Esophagus squamous epithelium (tissue), 5 donors: ENCODE measurements around the gene PRAC1. TPM values are rescaled to one million over a fixed set of nuclear protein-coding genes. Genes with fewer than 3 reads are reported as not detected.

ENCODE experiments used
- DNase-seq: peaks from one replicate; lab custom pipeline; 2025; lab: John Stamatoyannopoulos, UW
- H3K27ac ChIP-seq, 4 donors: fragments of 200-600 bp; sonication (generic); one replicate each; pipeline ENCODE4 v1.5.1; 2016 to 2019; ENCODE audit warnings: mild to moderate bottlenecking in 1 of 4
- H3K27me3 ChIP-seq, 4 donors: fragments of 200-600 bp; sonication (generic); 1 replicate in 3 of 4; 2 replicates in 1 of 4; pipeline versions ENCODE4 v1.5.1 to v1.6.0; 2017 to 2021; ENCODE audit warnings: antibody characterized with exemption in 1 of 4
- H3K36me3 ChIP-seq, 3 donors: fragments of 200-600 bp; sonication (generic); one replicate each; pipeline ENCODE4 v1.5.1; 2016 to 2019
- H3K4me1 ChIP-seq, 3 donors: fragments of 200-600 bp; sonication (generic); one replicate each; pipeline ENCODE4 v1.5.1; 2017 to 2019
- H3K4me3 ChIP-seq, 4 donors: fragments of 200-600 bp; sonication (generic); 1 replicate in 3 of 4; 2 replicates in 1 of 4; pipeline ENCODE4 v1.5.1; 2016 to 2019; ENCODE audit warnings: mild to moderate bottlenecking in 2 of 4, moderate library complexity in 1 of 4
- H3K9me3 ChIP-seq, 3 donors: fragments of 200-600 bp; sonication (generic); one replicate each; pipeline ENCODE4 v1.5.1; 2016 to 2019
- POLR2A ChIP-seq, 4 donors: fragments of 450-650 bp; IDR thresholded peaks; one replicate each; pipeline ENCODE4 v1.6.1; 2017; ENCODE audit warnings: antibody characterized with exemption in 4 of 4, mild to moderate bottlenecking in 4 of 4, moderate library complexity in 3 of 4
- WGBS, 2 donors: methylation state at CpG; one replicate each; pipeline ENCODE4 v1.1.5; 2018; 5-methylcytosine and 5-hydroxymethylcytosine counted together
- intact Hi-C: fragments of 100-400 bp; cut with DNase I; formaldehyde crosslinking; loops from one replicate; pipeline ENCODE4 v1.15.0; 2022
- total RNA-seq, 4 donors: library from RNA; depleted of rRNA; stranded (reverse); fragments of >200 nt; gene quantifications; one replicate each; pipeline ENCODE4 v1.1.0, GENCODE V29; 2016
- TF ChIP-seq, protein P1 (sequence below), 6 experiments: fragments of 450-650 bp in 4 of 6; fragments of 200-600 bp in 2 of 6; sonication (generic) in 2 of 6; IDR thresholded peaks; one replicate each; pipeline ENCODE4 v1.5.1; 2016 to 2019; ENCODE audit warnings: antibody characterized with exemption in 6 of 6, mild to moderate bottlenecking in 4 of 6, moderate library complexity in 4 of 6
- donor health status: DM: yes; HTN: yes; CAD: no.

PRAC1 gene
- total RNA-seq, 4 donors from 2014 or later: not detected

GRCh38 chr17:48733632-48734328 is 11.5 kb upstream of the PRAC1 start:
- intact Hi-C loops: no loop called here
- no peak for DNase-seq
- Histone ChIP-seq H3K27me3 (peaks cover 36 to 100% (median 68%) of the 10 kb centered on the region in 4 donors), H3K4me1 (peaks cover 0 to 22% (median 5%) of the 10 kb centered on the region in 3 donors), H3K4me3 (no peak overlapping the region), H3K9me3 (no peaks in the 10 kb centered on the region), H3K27ac (no peak overlapping the region), H3K36me3 (no peaks in the 10 kb centered on the region)
- no peak for TF ChIP-seq POLR2A (IDR thresholded peaks at IDR 0.05)
- TF ChIP-seq, protein P1, sequence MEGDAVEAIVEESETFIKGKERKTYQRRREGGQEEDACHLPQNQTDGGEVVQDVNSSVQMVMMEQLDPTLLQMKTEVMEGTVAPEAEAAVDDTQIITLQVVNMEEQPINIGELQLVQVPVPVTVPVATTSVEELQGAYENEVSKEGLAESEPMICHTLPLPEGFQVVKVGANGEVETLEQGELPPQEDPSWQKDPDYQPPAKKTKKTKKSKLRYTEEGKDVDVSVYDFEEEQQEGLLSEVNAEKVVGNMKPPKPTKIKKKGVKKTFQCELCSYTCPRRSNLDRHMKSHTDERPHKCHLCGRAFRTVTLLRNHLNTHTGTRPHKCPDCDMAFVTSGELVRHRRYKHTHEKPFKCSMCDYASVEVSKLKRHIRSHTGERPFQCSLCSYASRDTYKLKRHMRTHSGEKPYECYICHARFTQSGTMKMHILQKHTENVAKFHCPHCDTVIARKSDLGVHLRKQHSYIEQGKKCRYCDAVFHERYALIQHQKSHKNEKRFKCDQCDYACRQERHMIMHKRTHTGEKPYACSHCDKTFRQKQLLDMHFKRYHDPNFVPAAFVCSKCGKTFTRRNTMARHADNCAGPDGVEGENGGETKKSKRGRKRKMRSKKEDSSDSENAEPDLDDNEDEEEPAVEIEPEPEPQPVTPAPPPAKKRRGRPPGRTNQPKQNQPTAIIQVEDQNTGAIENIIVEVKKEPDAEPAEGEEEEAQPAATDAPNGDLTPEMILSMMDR (IDR thresholded peaks at IDR 0.05): no peak
- 23 to 31% methylated on average over 12 to 16 of the region's 22 CpGs for WGBS, 2 donors

DNA sequence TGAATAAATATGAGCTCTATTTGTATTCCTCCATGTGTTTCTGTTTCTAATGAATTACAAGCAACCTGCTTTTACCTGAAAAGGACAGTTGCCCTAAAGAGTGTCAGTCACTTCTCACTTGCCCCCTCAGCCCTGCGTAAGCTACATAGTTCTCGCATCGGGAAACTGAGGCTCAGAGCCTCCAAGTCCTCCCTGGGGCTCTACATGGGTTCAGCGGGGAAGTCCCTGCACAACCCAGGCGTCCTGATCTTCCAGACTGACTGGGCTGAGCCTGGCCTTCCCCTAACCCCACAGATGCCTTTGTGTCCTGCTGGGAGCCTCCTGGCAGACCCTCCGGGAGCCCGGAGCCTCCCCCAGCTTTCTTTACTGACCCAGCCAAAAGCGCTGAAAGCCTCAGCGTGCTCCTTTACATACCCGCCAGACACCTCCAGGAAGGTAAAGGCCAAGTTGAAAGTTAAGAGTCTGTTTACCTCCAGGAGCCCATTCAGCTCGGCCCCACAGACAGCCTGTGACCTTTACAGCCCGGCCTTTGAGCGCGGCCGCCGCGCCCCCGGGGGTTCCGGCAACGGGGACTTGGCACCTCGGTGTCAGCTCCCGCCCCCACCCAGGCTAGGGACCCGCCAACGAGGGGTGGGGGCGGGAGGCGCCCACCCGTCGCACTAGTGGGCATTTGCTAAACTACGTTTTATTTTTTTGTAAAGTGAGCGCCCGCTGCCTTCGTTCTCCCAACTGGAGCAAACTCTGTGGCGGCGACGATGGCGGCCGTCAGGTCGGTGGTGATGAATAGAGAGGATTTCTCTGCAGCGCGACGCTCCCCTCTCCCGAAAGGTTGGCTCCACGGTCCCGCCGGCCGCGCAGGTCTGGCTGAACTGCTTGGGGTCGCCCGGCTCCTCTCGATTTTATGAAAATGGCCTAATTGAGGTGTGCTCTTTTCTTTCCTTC is 10.6 kb upstream of the PRAC1 start:
- Histone ChIP-seq H3K4me3 (no peak overlapping the region), H3K27me3 (peaks cover 42 to 100% (median 67%) of the 10 kb centered on the region in 4 donors), H3K4me1 (peaks cover 0 to 24% (median 11%) of the 10 kb centered on the region in 3 donors), H3K36me3 (no peaks in the 10 kb centered on the region), H3K9me3 (no peaks in the 10 kb centered on the region), H3K27ac (no peak overlapping the region)
- intact Hi-C loops: no loop called here
- DNase-seq: no peak
- TF ChIP-seq, protein P1 (IDR thresholded peaks at IDR 0.05): no peak
- TF ChIP-seq POLR2A (IDR thresholded peaks at IDR 0.05): no peak
- 8 to 14% methylated on average over 18 to 37 of the region's 50 CpGs for WGBS, 2 donors

DNA sequence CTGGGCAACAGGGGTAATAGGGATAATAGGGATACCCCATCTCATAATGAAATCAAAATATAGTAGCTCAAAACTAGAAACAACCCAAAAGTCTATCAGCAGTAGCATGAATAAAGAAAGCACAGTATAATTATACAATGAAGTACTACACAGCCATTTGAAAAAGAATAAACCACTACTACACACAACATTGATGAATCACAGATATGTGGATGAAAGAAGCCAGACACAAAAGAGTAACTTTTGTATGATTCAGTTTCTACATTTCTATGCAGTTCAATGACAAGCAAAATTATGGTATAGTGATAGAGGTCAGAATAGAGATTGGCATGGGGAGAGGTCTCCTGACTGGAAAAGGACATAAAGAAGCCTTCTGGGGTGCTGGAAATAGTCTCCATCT is 9.0 kb upstream of the PRAC1 start:
- TF ChIP-seq POLR2A (IDR thresholded peaks at IDR 0.05): no peak
- TF ChIP-seq, protein P1 (IDR thresholded peaks at IDR 0.05): no peak
- no peaks in the 10 kb centered on the region for H3K36me3 ChIP-seq
- DNase-seq: no peak
- intact Hi-C loops: no loop called here
- no peak overlapping the region for H3K27ac ChIP-seq
- peaks cover 49 to 100% (median 70%) of the 10 kb centered on the region in 4 donors for H3K27me3 ChIP-seq
- H3K4me1 ChIP-seq: peaks cover 0 to 25% (median 11%) of the 10 kb centered on the region in 3 donors
- H3K4me3 ChIP-seq: no peak overlapping the region
- H3K9me3 ChIP-seq: no peaks in the 10 kb centered on the region

- Histone ChIP-seq H3K4me1 (peaks cover 0 to 29% (median 13%) of the 10 kb centered on the region in 3 donors), H3K36me3 (no peaks in the 10 kb centered on the region), H3K27me3 (peaks cover 55 to 100% (median 76%) of the 10 kb centered on the region in 4 donors), H3K9me3 (no peaks in the 10 kb centered on the region), H3K4me3 (no peak overlapping the region), H3K27ac (no peak overlapping the region)
- no peak for DNase-seq
- intact Hi-C loops: no loop called here
- TF ChIP-seq, protein P1 (IDR thresholded peaks at IDR 0.05): no peak
- TF ChIP-seq POLR2A (IDR thresholded peaks at IDR 0.05): no peak
- 32 to 55% methylated on average over 3 of the region's 3 CpGs for WGBS, 2 donors
These were observed 7.9 kb upstream of the PRAC1 start for GRCh38 chr17:48730240-48730550.
